ENCODE measurements around the gene ITGB1BP1. TPM values are rescaled to one million over a fixed set of nuclear protein-coding genes. Genes with fewer than 3 reads are reported as not detected.

Gene ITGB1BP1
- total and polyA plus RNA-seq, 5 experiments from 2014 or later: 60.2 to 136 (median 122) TPM

DNA sequence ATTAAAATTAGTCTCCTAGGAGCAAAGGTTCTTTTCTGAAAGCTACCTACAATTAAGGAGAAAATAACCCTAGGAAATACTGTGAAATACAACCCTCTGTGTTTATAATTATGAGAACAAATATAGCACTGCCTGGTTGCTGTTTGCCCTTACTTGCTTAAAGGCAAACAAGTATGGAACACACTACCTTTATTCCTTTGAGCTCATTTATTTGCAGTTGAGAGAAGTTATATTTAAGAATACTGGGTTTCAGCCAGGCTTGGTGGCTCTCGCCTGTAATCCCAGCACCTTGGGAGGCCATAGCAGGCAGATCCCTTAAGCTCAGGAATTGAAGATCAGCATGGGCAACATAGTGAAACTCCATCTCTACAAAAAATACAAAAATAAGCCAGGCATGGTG lies 27.9 kb upstream of the ITGB1BP1 start:
- H3K4me3 Mint-ChIP-seq: no peak overlapping the region
- H3K9me3 Mint-ChIP-seq: no peaks in the 10 kb centered on the region
- H3K4me1 Mint-ChIP-seq: no peaks in the 10 kb centered on the region
- H3K27ac Mint-ChIP-seq: no peak overlapping the region
- POLR2A ChIA-PET: no interaction called here
- H3K36me3 Mint-ChIP-seq: peaks cover 0 to 85% (median 23%) of the 10 kb centered on the region in 3 donors
- H3K27me3 Mint-ChIP-seq: no peaks in the 10 kb centered on the region
- no peak for DNase-seq
- ATAC-seq: no peak

DNA sequence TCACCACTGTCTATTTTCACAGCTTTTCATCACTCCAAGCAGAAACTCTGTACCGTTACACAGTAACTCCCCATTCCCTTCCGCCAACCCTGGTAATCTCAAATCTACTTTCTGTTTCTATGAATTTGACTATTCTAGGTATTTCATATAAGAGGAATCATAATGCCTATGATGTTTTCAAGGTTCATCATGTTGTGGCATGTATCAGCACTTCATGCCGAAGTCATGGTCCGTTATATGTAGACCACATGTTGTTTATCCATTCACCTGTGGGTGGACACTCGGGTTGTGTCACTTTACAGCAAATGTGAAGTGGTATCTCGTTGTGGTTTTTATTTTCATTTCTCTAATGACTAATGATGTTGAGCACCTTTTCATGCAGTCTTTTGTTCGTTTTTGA lies 21.8 kb upstream of the ITGB1BP1 start:
- Mint-ChIP-seq H3K9me3 (no peaks in the 10 kb centered on the region), H3K27me3 (no peaks in the 10 kb centered on the region), H3K27ac (peak overlapping the region in 2 of 10 donors; percentile 6 to 19), H3K36me3 (peaks cover 5 to 82% (median 35%) of the 10 kb centered on the region in 3 donors), H3K4me1 (no peaks in the 10 kb centered on the region), H3K4me3 (no peak overlapping the region)
- POLR2A ChIA-PET: no interaction called here
- DNase-seq: no peak
- ATAC-seq: no peak

GRCh38 chr2:9443526-9443925 lies 20.2 kb upstream of the ITGB1BP1 start:
- Mint-ChIP-seq H3K27ac (peak overlapping the region in 1 of 10 donors; percentile 25), H3K9me3 (no peaks in the 10 kb centered on the region), H3K4me1 (no peaks in the 10 kb centered on the region), H3K36me3 (peaks cover 5 to 83% (median 35%) of the 10 kb centered on the region in 3 donors), H3K27me3 (no peaks in the 10 kb centered on the region), H3K4me3 (no peak overlapping the region)
- ATAC-seq (no peak), DNase-seq (no peak)
- POLR2A ChIA-PET: interaction anchor here (0.9 kb wide), 1 partner anchor 30 kb away, joined by 4 read pairs; no protein-coding TSS in a partner anchor

- Mint-ChIP-seq H3K27me3 (no peaks in the 10 kb centered on the region), H3K27ac (no peak overlapping the region), H3K9me3 (no peaks in the 10 kb centered on the region), H3K4me3 (no peak overlapping the region), H3K36me3 (peaks cover 5 to 85% (median 45%) of the 10 kb centered on the region in 3 donors), H3K4me1 (no peaks in the 10 kb centered on the region)
- DNase-seq (no peak), ATAC-seq (no peak)
- POLR2A ChIA-PET: no interaction called here
These were observed 18.2 kb upstream of the ITGB1BP1 start for GRCh38 chr2:9441556-9441955.

- Mint-ChIP-seq H3K27ac (no peak overlapping the region), H3K9me3 (no peaks in the 10 kb centered on the region), H3K36me3 (peaks cover 5 to 87% (median 48%) of the 10 kb centered on the region in 3 donors), H3K4me1 (no peaks in the 10 kb centered on the region), H3K27me3 (no peaks in the 10 kb centered on the region), H3K4me3 (no peak overlapping the region)
- POLR2A ChIA-PET: no interaction called here
- DNase-seq: no peak
- no peak for ATAC-seq
These were observed 16.9 kb upstream of the ITGB1BP1 start for GRCh38 chr2:9440058-9440727.

DNA sequence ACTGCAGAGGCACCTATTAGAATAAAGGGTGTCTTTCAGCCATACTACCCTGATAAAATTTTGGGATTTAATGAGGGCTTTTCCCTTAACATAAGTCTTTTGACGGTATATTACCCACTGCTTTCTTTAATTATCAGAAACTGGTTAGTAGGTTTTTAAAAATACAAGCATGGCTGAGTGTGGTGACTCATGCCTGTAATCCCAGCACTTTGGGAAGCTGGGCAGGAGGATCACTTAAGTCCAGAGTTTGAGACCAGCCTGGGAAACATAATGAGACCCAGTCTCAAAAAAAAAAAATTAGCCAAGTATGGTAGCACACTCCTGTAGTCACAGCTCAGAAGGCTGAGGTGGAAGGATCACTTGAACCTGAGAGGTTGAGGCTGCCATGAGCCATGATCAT lies 16.2 kb upstream of the ITGB1BP1 start:
- DNase-seq (no peak), ATAC-seq (no peak)
- no peak overlapping the region for H3K4me3 Mint-ChIP-seq
- H3K9me3 Mint-ChIP-seq: no peaks in the 10 kb centered on the region
- POLR2A ChIA-PET: no interaction called here
- no peaks in the 10 kb centered on the region for H3K4me1 Mint-ChIP-seq
- H3K36me3 Mint-ChIP-seq: peaks cover 5 to 87% (median 43%) of the 10 kb centered on the region in 3 donors
- H3K27ac Mint-ChIP-seq: no peak overlapping the region
- H3K27me3 Mint-ChIP-seq: no peaks in the 10 kb centered on the region

DNA sequence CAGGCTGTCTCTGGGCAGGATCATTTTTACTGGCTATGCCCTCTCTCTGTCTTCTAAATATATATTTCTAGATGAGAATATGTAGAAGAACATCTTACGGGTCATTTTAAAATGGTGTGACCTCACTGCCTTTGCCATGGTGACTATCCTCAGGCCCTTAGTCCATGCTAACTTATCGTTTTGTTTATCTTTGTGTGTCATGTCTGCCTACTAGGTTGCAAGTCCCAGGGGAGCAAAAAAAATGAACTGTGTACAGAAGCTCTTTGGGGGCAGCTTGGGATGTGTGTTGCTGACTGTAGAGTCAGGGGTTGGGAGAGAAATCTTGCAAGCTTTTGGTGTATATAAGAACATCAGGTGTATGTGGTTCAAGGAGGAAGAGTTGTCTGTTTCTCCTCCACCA lies 11.2 kb upstream of the ITGB1BP1 start:
- Mint-ChIP-seq H3K4me1 (no peaks in the 10 kb centered on the region), H3K4me3 (no peak overlapping the region), H3K27ac (peak overlapping the region in 1 of 10 donors; percentile 52), H3K9me3 (no peaks in the 10 kb centered on the region), H3K36me3 (peaks cover 11 to 90% (median 55%) of the 10 kb centered on the region in 3 donors), H3K27me3 (no peaks in the 10 kb centered on the region)
- POLR2A ChIA-PET: interaction anchor here (1.0 kb wide), 1 partner anchor 11 kb away, joined by 3 read pairs; the partner anchor contains the start of genes CPSF3 and ITGB1BP1
- DNase-seq (no peak), ATAC-seq (no peak)

DNA sequence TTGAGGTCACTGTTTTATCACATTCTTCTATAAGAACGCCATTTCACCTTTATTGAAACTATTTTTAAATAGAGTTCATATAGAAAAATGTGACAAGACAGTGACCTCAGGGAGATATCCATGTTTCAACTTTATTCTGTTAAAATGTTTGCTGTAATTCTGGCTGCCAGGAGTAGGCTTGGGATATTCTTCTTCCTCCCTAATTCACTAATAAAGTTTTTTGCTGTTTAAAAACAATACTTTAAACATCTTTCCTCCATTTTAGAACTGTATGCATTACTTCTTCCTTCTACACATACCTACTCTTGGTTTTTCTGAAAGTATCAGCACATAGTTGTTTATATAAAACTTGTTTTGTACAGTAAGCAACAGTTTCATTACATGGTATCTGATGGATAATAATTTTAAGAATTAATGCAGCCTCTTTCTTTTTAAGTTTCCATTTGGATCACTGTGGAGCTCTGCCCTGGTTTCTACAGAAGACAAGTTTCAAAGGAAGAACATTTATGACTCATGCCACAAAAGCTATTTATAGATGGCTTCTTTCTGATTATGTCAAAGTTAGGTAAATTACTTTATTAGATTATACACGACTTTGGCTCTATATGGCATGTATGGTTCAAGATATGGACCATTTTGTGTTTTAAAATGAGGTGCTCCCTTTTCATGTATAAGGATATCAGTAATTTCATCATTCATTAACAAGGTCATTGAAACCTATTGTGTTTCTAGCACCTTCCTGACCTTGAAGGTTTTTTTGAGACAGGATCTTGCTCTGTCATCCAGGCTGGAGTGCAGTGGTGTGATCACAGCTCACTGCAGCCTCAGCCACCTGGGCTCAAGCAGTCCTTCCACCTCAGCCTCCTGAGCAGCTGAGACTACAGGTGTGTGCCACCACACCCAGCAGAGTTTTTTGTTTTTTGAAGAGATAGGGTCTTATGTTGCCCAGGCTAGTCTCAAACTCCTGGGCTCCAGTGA lies 7.3 kb upstream of the ITGB1BP1 start:
- H3K4me3 Mint-ChIP-seq: no peak overlapping the region
- H3K27me3 Mint-ChIP-seq: no peaks in the 10 kb centered on the region
- peak overlapping the region in 2 of 10 donors; percentile 54 to 62 for H3K27ac Mint-ChIP-seq
- ATAC-seq (no peak), DNase-seq (no peak)
- POLR2A ChIA-PET: no interaction called here
- no peaks in the 10 kb centered on the region for H3K9me3 Mint-ChIP-seq
- H3K4me1 Mint-ChIP-seq: peaks cover 0 to 5% (median 3%) of the 10 kb centered on the region in 4 donors
- H3K36me3 Mint-ChIP-seq: peaks cover 11 to 64% (median 35%) of the 10 kb centered on the region in 3 donors

GRCh38 chr2:9428965-9429577 lies 5.7 kb upstream of the ITGB1BP1 start:
- peaks cover 0 to 5% (median 3%) of the 10 kb centered on the region in 4 donors for H3K4me1 Mint-ChIP-seq
- H3K9me3 Mint-ChIP-seq: no peaks in the 10 kb centered on the region
- DNase-seq (no peak), ATAC-seq (no peak)
- POLR2A ChIA-PET: no interaction called here
- no peaks in the 10 kb centered on the region for H3K27me3 Mint-ChIP-seq
- peaks cover 11 to 52% (median 35%) of the 10 kb centered on the region in 3 donors for H3K36me3 Mint-ChIP-seq
- no peak overlapping the region for H3K27ac Mint-ChIP-seq
- no peak overlapping the region for H3K4me3 Mint-ChIP-seq

- ATAC-seq (no peak), DNase-seq (no peak)
- H3K36me3 Mint-ChIP-seq: peaks cover 0 to 20% (median 1%) of the 10 kb centered on the region in 3 donors
- no peaks in the 10 kb centered on the region for H3K27me3 Mint-ChIP-seq
- H3K4me3 Mint-ChIP-seq: no peak overlapping the region
- POLR2A ChIA-PET: interaction anchor here (0.7 to 0.9 kb wide), 3 partner anchors 51 to 587 kb away, joined by 3 to 5 read pairs (median 4); partner anchors contain the start of gene KIDINS220
- peaks cover 24 to 33% (median 30%) of the 10 kb centered on the region in 4 donors for H3K4me1 Mint-ChIP-seq
- H3K9me3 Mint-ChIP-seq: no peaks in the 10 kb centered on the region
- peak overlapping the region in 4 of 10 donors; percentile 94 to 99 (median 97) for H3K27ac Mint-ChIP-seq
These were observed 1.3 kb upstream of the ITGB1BP1 start for GRCh38 chr2:9424447-9425164.

DNA sequence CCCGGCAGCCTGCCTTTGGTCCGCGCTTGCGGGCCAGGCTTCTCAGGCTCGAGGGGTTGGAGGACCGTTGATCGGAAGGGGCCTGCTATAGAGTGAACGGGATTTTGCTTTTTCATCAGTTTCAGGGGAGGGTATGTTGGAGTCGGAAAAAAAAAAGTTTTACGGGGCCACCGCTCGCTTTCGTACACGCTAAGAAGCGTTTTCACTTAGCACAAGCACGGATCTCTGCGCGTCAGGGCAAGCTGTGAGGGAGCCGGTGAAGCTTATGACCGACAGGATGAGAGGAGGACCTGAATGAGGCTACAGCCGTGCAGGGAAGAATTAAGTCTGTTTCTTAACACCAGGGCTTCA lies 569 bp upstream of the ITGB1BP1 start:
- peak in 2 of 10 donors; percentile 1 to 9 for DNase-seq
- H3K27me3 Mint-ChIP-seq: no peaks in the 10 kb centered on the region
- POLR2A ChIA-PET: interaction anchor here (0.7 to 2.0 kb wide), 7 partner anchors 11 to 586 kb away, joined by 3 to 18 read pairs (median 5); partner anchors contain the start of genes ADAM17, KIDINS220 and YWHAQ
- no peaks in the 10 kb centered on the region for H3K9me3 Mint-ChIP-seq
- peaks cover 24 to 37% (median 33%) of the 10 kb centered on the region in 4 donors for H3K4me1 Mint-ChIP-seq
- H3K36me3 Mint-ChIP-seq: peaks cover 0 to 14% (median 0%) of the 10 kb centered on the region in 3 donors
- no peak overlapping the region for H3K4me3 Mint-ChIP-seq
- ATAC-seq: peak; percentile 7 to 25
- peak overlapping the region in 4 of 10 donors; percentile 94 to 99 (median 97) for H3K27ac Mint-ChIP-seq

Measured in naive thymus-derived CD8-positive, alpha-beta T cell (primary cell).